AG08396 (cell line): ENCODE data around the gene RSBN1L.
A peak's percentile ranks its signal among the peaks of the same experiment; 100 is the strongest.

ENCODE experiments used
- DNase-seq: peaks from one replicate; pipeline ENCODE4 v3.0.0; 2012; ENCODE audit warnings: low spot score, mixed read lengths

Gene RSBN1L

GRCh38 chr7:77806425-77806824 is 110.2 kb downstream of the RSBN1L start:
- no peak for DNase-seq

GRCh38 chr7:77808517-77808916 is 112.3 kb downstream of the RSBN1L start:
- DNase-seq, result no peak

GRCh38 chr7:77811516-77812289 is 115.4 kb downstream of the RSBN1L start:
- no peak for DNase-seq

- DNase-seq, result peak; percentile 43
Measured at GRCh38 chr7:77812290-77812685, 116.0 kb downstream of the RSBN1L start.

GRCh38 chr7:77813180-77813579 is 116.9 kb downstream of the RSBN1L start:
- DNase-seq, result no peak

GRCh38 chr7:77819021-77819420 is 122.8 kb downstream of the RSBN1L start:
- no peak for DNase-seq

GRCh38 chr7:77820967-77821366 is 124.7 kb downstream of the RSBN1L start:
- no peak for DNase-seq

GRCh38 chr7:77822269-77822668 is 126.0 kb downstream of the RSBN1L start:
- DNase-seq, result no peak

- DNase-seq, result no peak
Measured at GRCh38 chr7:77823787-77824186, 127.5 kb downstream of the RSBN1L start.

GRCh38 chr7:77824636-77825035 is 128.4 kb downstream of the RSBN1L start:
- no peak for DNase-seq

- DNase-seq, result no peak
Measured at GRCh38 chr7:77825131-77825530, 128.9 kb downstream of the RSBN1L start.

- DNase-seq, result no peak
Measured at GRCh38 chr7:77826300-77826699, 130.0 kb downstream of the RSBN1L start.

- no peak for DNase-seq
Measured at GRCh38 chr7:77827999-77828398, 131.7 kb downstream of the RSBN1L start.

- DNase-seq, result no peak
Measured at GRCh38 chr7:77830649-77831355, 134.5 kb downstream of the RSBN1L start.

- DNase-seq, result no peak
Measured at GRCh38 chr7:77831481-77831880, 135.2 kb downstream of the RSBN1L start.

- no peak for DNase-seq
Measured at GRCh38 chr7:77831953-77832352, 135.7 kb downstream of the RSBN1L start.
